GM21447 (cell line): ENCODE data around the gene ZNF618.

Experiments
- ATAC-seq: cut with Tn5 transposase; IDR thresholded peaks from one replicate; pipeline ENCODE4 v1.9.1; 2021; ENCODE audit not compliant: unreplicated experiment

The ZNF618 gene

DNA sequence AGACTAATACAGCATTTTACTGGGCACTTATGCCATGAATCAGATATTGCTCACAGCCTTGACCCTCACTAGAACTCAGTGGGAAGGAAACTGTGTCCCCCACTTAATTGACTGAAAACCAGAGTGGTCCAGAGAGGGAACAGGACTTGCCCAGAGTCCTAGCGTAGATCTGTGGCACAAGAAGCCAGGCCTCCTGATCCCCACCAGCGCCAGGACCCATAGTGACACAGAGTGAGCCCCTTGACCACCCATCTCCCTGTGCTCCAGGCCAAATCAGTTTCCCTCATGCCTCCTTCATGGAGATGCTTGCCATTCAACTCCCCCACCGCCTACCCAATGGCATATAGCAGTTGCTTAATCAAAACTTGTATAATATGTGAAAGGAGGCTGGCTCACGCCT lies 214.7 kb downstream of the ZNF618 start:
- no peak for ATAC-seq

- ATAC-seq = no peak
Observed at GRCh38 chr9:114091711-114092110, 215.6 kb downstream of the ZNF618 start.

DNA sequence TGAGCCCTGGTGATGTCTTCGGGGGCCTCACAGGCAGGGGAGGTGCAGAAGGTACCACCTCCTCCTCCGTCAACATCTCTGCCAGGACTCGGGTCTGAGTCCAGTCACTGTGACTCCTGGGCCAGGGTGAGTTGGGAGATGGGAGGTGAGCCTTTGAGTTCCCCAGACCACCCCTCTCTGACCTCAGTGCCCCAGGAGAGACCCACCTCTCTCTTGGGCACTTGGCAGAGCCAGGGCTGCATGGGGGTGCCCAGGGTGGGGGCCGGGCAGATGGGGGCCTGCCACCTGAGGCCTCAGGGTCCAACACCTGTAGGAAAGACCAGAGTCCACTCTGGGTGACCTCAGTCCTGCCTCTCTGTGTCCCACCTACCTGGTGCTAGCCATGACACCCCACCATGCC lies 216.2 kb downstream of the ZNF618 start:
- ATAC-seq = no peak

DNA sequence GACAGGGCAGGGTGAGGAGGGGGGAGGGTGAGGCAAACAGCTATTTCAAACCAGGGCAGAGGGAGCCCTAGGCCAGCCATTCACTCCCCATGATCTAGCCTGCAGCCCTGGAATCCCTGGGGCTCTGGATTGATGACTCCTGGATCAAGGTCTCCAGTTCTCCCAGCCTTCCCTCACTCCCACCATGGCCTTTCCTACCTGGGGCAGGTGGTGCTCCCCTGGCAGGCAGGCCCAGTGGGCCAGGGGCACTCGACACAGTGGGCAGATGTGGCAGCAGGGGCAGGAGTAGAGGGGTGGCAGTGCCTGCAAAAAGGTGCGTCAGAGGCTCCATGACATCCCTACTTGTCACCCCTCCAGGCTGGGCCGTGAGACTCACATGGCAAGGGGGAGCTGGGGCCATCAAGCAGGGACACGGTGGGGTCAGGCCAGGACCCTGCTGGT lies 216.9 kb downstream of the ZNF618 start:
- ATAC-seq = no peak

GRCh38 chr9:114093761-114094505 lies 217.8 kb downstream of the ZNF618 start:
- no peak for ATAC-seq

- ATAC-seq = no peak
Observed at GRCh38 chr9:114094971-114095370, 218.9 kb downstream of the ZNF618 start.

- no peak for ATAC-seq
Observed at GRCh38 chr9:114096041-114096511, 220.0 kb downstream of the ZNF618 start.

DNA sequence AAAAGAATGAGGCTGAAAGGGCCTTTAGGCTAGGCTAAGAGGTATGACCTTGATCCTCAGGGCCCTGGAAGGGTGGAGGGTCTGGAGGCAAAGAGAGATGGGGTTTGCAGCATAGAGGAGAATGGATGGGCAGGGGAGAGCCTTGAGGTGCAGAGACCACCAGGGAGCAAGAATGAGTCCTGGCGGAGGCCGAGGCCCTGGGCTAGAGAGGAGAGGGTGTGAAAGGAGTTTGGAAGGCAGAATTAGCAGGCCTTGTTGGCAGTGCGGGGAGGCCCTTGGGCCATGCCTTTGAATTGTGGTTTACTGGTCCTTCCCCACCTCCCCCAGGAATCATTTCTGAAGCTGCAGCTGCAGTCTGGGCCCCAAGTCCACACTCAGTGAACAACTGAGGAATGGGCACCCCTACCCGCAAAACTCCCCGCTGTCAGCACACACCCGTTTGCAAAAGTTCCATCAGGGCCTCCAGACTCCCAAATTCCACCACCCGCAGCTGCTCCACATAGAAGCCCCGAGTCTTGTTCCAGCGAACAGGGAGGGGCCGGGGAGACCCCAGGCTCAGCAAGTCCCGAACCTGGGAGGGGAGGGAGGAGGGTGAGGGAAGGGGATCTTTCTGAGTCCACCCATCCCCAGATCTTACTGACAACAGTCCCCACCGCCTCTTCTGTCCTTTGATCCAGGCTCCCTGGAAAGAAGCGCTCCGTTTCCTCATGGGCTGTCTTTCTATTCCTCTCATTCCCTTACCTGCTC lies 220.9 kb downstream of the ZNF618 start:
- ATAC-seq = no peak

- no peak for ATAC-seq
Observed at GRCh38 chr9:114097613-114098020, 221.5 kb downstream of the ZNF618 start.

DNA sequence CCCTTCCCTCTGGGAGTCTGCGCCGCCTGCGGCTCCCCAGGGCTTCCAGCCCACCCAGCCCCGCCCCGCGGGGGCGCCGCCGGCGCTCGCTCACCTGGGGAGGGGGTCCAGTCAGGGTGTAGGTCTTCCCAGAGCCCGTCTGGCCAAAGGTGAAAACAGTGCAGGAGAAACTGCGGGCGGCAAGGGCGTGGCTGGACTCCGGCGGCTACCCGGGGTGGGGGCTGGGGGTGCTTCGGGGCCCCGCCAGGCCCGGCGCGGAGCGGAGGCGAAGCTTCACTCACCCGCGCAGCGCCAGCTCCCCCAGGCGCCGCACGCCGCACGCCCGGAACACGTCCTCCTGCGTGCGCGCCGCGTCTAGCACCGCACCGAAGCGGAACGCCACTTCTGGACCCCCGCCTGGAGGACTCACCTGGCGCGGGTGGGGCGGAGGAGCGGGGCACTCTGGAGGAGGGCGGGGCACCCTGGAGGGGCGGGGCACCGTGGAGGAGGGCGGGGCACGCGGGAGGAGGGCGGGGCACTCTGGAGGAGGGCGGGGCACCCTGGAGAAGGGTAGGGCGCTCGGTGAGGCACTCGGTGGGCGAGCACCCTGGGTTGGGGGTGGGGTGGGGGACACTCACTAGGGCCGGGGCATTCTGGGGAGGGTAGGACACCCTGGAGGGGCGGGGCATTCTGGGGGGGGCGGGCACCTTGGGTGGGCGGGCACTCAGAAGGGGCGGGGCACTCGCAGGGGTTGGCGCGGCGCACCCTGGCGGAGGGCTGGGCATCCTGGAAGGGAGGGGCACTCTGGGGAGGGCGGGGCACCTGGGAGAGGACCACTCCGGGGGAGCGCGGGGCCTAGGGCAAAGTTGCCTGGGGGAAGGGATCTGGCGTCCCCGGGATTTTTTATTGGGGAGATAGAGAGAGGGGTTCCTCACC lies 222.2 kb downstream of the ZNF618 start:
- ATAC-seq = no peak

DNA sequence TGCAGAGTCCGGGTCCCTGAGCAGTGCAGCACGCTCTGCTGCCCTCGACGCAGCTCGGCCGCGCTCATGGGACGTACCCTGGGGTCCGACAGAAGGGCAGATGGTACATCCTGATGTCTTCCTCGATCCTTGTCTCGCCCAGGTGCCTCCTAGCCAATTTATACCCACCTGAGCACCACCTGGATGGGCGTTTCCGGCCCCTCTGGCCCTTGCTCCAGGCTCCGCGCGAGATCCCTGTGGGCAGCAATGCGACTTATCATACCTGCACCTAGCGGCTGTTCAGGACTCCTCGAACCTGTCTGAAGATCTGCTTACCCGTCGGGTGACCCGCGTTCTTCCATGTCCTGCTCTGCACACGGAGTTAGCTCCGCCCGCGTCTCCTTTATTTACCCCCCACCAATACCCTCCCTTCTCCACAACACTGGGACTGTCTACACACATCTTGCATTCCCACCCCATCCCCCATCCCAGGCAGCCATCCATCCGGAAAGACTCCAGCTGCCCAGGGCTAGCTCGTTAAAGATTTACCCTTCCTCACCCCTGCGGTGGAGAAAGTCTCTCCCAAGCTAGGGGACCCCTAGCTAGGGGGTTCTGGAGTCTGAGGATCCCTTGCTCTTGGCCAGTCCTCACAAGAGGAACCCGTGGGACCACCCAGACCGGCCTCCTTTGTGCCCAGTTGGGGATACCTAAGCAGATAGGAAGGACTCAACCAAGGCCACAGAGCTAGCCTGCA lies 223.0 kb downstream of the ZNF618 start, which contains the start of gene KIF12:
Gene KIF12, minus strand, starts transcription at position 357 of the 733 bp plus-strand sequence. Its CDS starts 16 bp downstream, at position 341.
- no peak for ATAC-seq

DNA sequence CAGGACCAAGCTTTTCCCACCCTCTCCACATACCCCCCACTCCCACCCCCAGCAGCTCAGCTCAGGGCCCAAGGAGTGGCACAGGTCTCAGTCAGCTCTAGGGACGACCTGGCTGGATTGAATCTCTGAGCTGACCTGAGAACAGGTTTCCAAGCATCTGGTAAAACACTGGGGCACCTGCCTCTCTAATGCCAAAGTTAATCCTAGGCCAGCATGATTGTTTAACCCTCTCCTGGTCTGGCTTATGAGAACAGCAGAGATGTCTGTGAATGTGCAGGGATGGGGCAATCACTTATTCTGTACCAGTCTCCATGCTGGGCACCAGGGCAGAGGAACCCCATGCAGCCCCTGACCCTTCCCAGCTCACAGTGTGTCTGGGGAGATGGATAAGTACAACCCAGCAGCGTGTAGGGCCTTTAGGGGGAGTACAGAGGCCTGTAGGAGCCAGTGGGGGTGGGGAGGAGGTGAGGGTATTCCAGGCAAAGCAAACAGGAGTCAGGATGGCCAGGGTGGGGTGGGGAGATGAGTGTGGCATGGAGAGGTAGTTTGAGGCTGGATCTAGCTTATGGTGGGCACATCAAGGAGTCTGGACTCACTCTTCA lies 223.7 kb downstream of the ZNF618 start:
- ATAC-seq = no peak

DNA sequence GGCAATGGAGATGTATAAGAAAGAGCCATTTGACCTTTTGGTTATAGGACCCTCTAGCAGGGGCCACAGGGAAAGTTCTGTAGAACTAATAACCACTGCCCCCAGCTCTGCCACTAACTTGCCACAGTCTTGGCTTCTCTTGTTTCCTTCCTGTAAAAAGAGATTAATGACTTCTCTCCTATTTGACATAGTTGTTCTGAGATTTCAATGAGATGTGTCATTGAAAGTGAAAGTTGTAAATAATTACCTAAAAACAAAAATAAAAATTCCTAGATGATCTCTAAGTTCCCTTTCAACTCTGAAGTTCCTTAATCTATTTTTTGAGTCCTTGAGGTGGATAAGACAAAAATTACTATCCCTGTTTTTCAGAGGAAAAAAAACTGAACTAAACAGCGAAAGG lies 224.4 kb downstream of the ZNF618 start:
- ATAC-seq = no peak

DNA sequence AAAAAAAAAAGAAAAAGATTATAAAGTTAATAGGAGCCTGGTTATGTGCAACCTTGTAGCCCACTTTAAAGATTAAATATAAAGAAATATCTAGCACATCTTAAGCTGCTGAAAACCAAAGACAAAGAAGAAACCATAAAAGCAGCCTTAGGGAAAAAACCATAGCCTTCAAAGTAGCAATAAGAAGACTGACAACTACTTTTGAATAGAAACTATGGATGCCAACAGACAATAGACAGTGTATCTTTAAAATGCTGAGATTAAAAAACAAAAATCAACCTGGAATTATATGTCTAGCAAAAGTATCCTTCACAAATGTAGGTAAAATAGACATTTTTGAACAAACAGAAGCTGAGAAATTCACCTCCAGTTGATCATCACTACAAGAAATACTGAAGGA lies 226.4 kb downstream of the ZNF618 start:
- no peak for ATAC-seq

- ATAC-seq = no peak
Observed at GRCh38 chr9:114105236-114105635, 229.1 kb downstream of the ZNF618 start.
